Anterior cingulate cortex (tissue), 58 donors: Measurements from ENCODE around the gene NFIX.

Source experiments
- DNase-seq, 58 donors: peaks; one replicate each; lab custom pipeline; 2025; lab: John Stamatoyannopoulos, UW

The NFIX gene

GRCh38 chr19:13005253-13005652, 10.0 kb downstream of the NFIX start:
- no peak for DNase-seq

- DNase-seq, result no peak
Observed at GRCh38 chr19:13005861-13006370, 10.6 kb downstream of the NFIX start.

DNA sequence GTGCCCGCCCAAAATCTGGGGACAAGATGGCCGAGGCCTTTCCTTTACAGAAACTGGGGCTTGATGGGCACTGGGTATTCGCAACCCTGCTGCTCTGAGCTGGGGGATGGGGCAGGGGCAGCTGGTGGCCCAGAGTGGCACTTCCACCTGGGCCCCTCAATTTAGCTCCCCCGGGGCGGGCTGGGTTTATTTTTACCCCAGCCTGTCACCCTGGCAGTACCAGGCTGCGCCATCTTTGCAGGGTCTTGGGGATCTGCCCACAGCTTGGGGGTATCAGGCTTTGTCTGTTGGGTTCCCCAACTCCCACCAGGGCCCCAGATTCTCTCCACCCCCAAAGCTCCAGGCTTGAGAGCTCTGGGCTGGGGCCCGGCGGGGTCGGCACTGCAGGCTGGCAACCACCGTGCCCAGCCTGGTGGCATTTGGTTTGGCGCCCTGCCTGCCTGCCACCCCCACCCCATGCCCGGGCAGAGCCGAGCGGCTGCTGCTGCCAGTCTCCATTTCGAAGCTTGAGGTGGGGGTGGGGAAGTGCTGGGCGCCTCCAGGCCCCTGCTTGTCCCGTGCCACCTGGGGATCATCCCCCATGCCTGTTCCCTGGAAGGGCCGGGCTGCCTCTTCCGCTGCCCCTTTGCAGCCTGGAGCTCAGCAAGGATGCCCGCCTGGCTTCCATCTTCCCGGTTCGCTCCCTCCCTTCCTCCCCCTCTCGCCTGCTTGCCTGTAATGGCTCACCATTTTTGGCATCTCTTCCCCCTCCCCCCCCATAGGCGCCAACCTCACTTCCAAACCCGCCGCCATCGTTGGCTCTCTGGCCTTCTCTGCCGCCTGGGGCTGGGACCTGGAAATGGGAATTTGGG, 11.4 kb downstream of the NFIX start:
- DNase-seq, result peak in 16 of 58 donors; percentile 12 to 69 (median 52)

DNA sequence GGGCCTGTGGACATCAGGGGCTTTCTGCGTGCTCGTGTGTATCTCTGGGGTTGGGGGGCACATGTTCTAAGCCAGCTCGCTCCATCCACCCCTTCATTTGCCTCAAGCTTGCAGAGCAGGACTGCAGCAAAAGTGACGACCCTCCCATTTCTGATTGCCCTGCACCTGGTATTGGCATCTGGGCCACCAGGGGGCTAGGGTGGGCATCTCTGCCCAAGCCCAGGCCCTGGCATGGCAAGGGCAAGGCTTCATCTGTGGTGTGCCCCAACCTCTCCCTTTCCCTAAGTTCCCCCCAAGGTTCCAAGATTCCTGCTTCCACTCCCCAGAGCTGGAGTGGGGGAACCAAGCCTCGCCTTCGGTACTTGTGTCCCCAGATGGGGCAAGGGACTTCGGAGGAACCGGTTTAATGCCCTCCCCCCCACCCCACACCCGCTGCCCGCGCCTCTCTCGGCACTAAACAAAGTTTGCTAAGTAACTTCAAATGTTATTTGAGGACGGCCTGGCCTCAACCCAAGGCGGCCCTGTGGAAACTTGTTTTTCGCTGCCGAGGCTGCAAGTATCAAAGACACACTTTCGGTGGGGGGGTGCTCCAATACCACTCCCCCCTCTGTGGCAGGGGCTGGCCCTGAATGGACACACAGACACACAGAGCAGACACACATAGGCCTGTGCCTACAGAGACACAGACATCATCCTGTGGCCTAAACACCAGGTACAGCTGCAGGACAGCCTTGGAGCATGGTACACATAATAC, 12.2 kb downstream of the NFIX start:
- DNase-seq, result peak in 20 of 58 donors; percentile 12 to 66 (median 44)

DNA sequence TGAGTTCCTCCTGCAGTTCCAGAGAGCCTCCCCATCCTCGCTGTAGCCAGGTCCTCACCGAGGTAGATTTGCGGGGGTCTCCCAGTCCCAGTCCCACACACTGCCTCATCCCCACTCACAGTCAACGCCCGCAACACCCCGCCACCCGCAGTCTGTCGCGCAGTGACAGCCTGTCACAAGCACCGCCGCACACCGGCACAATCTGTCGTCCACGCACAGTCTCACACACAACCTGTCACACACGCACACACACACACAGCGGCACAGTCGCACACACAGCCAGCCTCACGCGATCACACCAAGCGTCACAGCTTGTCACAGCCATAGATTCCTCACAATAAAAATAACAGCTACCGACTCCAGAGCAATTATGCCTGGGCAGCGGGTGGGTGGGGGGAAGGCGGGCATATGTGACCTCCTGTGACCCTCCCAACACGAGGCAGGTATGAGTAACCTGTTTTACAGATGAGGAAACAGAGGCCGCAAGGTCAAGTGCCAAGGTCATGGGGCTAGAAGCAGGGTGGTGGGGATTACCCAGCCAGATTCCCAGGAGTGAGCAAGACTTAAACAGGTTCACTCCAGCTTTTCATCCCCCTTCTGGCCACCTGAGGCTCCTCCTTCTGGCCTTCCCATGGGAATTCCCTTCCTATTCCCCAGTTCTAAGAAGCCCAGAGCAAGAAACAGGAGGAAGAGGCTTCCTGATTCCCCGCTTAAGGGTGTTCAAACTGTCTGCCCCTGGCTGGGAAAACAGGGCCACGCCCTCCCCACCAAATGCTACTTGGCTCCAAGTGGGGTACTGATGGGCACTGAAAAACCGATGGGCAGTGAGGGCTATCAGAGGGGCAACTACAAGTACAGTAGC, 13.9 kb downstream of the NFIX start:
- DNase-seq, result peak in 8 of 58 donors; percentile 13 to 46 (median 34)

GRCh38 chr19:13010038-13010991, 15.0 kb downstream of the NFIX start:
- DNase-seq, result peak in 1 of 58 donors; percentile 42

- DNase-seq, result peak in 3 of 58 donors; percentile 13 to 42 (median 36)
Observed at GRCh38 chr19:13010992-13011652, 15.8 kb downstream of the NFIX start.

DNA sequence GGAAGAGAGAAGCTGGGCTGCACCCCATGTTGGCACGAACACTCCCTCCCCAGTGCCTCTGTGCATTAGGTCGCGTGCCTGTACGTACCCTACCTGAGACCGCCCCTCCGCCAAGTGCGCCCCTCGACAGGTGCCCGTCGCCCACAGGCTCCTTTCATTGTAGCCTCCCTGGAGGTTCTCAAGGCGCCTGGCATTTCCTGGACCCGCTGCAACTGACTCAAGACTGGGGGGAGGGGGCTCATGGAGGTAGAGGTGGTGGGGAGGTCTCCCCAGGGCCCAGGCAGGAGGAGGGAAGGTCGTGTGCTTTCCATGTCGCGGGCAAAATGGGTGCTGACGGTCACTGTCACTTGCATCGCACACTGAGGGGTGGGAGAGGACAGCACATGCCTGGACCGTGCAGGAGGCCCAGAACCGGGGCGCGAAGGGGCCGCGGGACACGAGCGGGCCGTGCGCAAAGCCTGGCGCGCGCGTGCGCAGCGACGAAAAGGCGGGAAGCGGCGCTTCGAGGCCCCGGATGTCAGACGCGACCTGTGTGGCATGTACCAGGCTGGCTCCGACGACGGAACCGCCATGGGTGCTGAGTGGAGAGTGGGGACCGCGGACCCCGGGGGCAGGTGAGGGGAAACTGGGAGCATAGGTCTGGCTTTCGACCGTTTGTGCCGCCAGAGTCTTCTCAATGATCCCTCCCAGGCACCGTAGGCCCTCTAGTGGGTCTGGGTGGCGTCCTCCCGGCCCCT, 16.5 kb downstream of the NFIX start:
- no peak for DNase-seq

DNA sequence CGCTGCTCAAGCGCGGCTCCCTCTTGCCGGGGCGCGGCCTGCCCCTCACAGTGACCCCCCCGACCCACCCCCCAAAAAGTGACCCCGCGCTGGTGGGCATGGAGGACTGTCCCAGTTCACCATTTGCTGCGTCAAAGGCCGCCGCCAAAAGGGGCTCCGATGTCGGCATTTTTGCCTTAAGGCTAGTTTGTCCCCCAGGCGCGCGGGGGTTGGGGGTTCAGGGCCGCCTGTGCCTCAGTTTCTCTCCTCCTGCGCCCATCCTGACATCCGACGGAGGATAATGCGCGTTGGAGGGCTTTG, 17.1 kb downstream of the NFIX start:
- DNase-seq, result no peak

DNA sequence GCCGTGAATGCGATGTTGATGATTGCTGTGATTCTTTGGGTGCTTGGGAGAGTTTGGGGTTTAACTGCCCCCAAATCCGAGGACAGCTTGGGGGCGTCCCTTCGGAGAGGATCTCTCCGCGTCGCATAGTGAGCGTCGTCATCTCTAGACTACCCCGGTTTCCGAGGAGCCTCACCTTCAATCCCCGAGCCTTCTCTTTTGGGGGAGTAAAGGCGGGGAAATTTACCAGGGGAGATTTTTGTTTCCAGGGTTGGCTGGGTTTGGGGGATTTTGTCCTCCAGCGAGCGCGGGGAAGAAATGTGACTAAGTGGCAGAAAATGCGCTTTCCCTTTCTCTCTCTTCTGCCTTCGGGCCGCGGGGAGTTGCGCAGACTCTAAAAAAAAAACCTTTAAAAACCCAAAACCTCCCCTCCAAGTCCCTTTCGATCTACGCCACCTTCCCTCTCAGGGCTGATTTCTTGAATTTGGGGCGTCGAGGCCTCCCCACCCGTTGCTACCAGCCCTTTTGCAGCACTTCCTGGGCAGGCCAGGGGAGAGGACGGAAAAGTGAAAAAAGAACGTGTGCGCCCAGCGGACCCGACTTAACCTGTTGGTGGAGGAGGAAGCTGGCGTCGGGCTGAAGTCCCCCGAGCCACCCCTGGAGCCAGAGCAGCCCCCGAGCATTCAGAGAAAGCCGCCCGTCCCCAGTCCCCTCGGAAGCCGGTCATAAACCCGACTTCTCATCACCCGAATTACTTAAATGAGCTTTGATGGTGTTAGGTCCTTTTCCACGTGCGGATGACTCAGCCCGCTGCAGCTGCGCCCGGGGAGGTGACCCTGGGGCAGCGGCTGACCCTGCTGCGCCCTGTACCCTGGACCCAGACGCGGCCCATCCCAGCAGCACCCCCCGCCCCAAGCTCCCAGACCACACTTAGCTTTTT, 17.7 kb downstream of the NFIX start:
- peak in 17 of 58 donors; percentile 24 to 75 (median 44) for DNase-seq

- peak in 3 of 58 donors; percentile 40 to 57 (median 46) for DNase-seq
Observed at GRCh38 chr19:13013649-13014048, 18.4 kb downstream of the NFIX start.

- peak in 55 of 58 donors; percentile 18 to 87 (median 65) for DNase-seq
Observed at GRCh38 chr19:13014101-13014920, 19.0 kb downstream of the NFIX start.

DNA sequence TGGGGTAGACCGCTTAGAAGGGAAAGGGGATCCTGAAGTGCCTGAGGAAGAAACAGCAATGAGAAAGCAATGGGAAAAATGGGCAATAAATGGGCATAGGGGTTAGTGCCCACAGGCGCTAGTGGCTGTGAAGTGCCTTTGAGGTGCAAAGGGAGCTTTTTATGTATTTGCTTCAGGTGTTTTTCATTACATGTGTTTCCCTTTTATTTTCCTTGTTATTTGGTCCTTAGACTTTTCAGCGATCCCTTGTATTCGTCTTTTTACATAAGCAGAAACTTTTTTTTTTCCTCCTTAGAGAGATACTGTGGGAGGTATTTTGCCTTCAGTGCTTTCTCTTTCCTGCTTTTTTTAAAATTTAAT, 19.6 kb downstream of the NFIX start:
- no peak for DNase-seq

GRCh38 chr19:13015361-13016223, 20.3 kb downstream of the NFIX start:
- DNase-seq, result peak in 1 of 58 donors; percentile 18

DNA sequence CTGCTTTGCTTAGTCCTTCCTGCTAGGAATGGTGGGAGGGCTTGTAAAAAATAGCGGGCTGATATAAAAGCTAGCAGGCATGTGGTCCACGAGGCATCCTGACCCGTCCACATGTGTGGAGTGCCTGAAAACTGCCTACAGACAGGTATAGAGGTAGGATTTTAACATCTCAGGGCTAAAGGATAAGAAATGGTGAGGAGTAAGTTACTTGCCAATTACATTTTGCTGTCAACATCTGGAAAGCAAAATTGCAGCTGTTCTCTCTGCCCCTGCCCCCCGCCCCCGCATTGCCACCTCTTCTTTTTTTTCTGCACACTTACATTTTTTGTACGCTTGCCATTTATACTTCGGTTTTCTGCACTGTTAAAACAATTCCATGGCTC, 21.0 kb downstream of the NFIX start:
- no peak for DNase-seq
